Brain microvascular endothelial cell (primary cell): Measurements from ENCODE around the gene ANKRD11.

Experiments
- DNase-seq: peaks from one replicate; pipeline ENCODE4 v3.0.0-alpha.2; 2020
- H3K27ac ChIP-seq: fragments of 250-450 bp; sonication (Bioruptor Pico); 2 replicates; pipeline ENCODE4 v1.5.1; 2020; ENCODE audit warnings: mild to moderate bottlenecking, moderate library complexity
- H3K27me3 ChIP-seq: fragments of 250-450 bp; sonication (Bioruptor Pico); replicated peaks from 2 replicates; pipeline ENCODE4 v1.5.1; 2020; ENCODE audit warnings: mild to moderate bottlenecking
- H3K36me3 ChIP-seq: fragments of 250-450 bp; sonication (Bioruptor Pico); replicated peaks from 2 replicates; pipeline ENCODE4 v1.5.1; 2020; ENCODE audit warnings: mild to moderate bottlenecking
- H3K4me3 ChIP-seq: 2 replicates; pipeline ENCODE4 v1.5.1; 2011; ENCODE audit warnings: low read depth, mild to moderate bottlenecking, control low read depth, low read length, moderate library complexity
- in situ Hi-C: cut with HindIII; loops from 2 replicates; pipeline ENCODE4 v1.10.0; 2017; ENCODE audit warnings: low sequenced_read_pairs, low pct_ligation_motif_present
- TF ChIP-seq, protein P1 (sequence below): IDR thresholded peaks from 2 replicates; pipeline ENCODE4 v1.5.1; 2011; ENCODE audit warnings: low read depth, mild to moderate bottlenecking, moderate library complexity, low read length, control low read depth, inconsistent platforms; ENCODE audit errors: missing control alignments

The ANKRD11 gene

GRCh38 chr16:89275837-89276720 is 214.3 kb downstream of the ANKRD11 start:
- TF ChIP-seq, protein P1, sequence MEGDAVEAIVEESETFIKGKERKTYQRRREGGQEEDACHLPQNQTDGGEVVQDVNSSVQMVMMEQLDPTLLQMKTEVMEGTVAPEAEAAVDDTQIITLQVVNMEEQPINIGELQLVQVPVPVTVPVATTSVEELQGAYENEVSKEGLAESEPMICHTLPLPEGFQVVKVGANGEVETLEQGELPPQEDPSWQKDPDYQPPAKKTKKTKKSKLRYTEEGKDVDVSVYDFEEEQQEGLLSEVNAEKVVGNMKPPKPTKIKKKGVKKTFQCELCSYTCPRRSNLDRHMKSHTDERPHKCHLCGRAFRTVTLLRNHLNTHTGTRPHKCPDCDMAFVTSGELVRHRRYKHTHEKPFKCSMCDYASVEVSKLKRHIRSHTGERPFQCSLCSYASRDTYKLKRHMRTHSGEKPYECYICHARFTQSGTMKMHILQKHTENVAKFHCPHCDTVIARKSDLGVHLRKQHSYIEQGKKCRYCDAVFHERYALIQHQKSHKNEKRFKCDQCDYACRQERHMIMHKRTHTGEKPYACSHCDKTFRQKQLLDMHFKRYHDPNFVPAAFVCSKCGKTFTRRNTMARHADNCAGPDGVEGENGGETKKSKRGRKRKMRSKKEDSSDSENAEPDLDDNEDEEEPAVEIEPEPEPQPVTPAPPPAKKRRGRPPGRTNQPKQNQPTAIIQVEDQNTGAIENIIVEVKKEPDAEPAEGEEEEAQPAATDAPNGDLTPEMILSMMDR: no peak
- Histone ChIP-seq H3K4me3 (no peak overlapping the region), H3K36me3 (peaks cover 79% of the 10 kb centered on the region), H3K27me3 (no peaks in the 10 kb centered on the region), H3K27ac (no peak overlapping the region)
- DNase-seq: no peak
- in situ Hi-C loops: no loop called here

- in situ Hi-C loops: no loop called here
- Histone ChIP-seq H3K4me3 (no peak overlapping the region), H3K27ac (no peak overlapping the region), H3K36me3 (peaks cover 78% of the 10 kb centered on the region), H3K27me3 (no peaks in the 10 kb centered on the region)
- DNase-seq: no peak
- TF ChIP-seq, protein P1: no peak
These were observed 215.1 kb downstream of the ANKRD11 start for GRCh38 chr16:89275284-89275584.

DNA sequence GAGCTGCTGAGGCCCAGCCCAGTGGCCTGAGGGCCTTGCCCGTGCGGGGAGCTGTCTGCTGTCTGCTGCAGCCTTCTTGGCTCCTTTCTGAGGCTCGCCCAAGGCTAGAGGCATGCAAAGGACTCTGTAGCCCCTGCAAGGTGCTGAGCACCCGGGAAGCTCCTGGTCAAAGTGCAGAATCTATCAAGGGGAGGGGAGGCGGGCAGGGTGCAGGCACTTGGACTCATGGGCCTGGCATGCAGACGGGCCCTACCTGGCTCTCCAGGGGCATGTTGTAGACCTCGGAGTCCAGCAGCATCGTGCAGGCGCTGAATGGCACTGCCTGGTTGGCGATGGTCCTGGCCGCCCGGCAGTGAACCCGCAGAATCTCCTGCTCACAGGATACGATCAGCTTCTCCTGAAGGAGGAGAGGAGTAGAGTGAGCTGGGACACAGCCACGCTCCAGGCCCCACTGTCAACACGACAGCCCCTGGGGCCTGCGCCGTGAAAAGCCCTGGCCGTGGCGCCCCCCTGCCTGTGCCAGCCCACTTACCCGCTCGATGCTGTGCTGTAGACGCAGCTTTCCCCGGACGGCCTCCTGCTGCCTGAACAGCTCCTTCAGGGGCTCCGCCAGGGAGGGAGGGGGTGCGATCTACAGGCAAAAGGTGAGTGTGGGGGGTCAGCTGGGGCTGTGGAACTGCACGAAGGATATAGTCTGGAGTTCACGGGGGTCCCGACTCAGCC is 215.6 kb downstream of the ANKRD11 start:
- TF ChIP-seq, protein P1: no peak
- in situ Hi-C loops: no loop called here
- Histone ChIP-seq H3K36me3 (peaks cover 78% of the 10 kb centered on the region), H3K4me3 (no peak overlapping the region), H3K27ac (no peak overlapping the region), H3K27me3 (no peaks in the 10 kb centered on the region)
- DNase-seq: no peak

DNA sequence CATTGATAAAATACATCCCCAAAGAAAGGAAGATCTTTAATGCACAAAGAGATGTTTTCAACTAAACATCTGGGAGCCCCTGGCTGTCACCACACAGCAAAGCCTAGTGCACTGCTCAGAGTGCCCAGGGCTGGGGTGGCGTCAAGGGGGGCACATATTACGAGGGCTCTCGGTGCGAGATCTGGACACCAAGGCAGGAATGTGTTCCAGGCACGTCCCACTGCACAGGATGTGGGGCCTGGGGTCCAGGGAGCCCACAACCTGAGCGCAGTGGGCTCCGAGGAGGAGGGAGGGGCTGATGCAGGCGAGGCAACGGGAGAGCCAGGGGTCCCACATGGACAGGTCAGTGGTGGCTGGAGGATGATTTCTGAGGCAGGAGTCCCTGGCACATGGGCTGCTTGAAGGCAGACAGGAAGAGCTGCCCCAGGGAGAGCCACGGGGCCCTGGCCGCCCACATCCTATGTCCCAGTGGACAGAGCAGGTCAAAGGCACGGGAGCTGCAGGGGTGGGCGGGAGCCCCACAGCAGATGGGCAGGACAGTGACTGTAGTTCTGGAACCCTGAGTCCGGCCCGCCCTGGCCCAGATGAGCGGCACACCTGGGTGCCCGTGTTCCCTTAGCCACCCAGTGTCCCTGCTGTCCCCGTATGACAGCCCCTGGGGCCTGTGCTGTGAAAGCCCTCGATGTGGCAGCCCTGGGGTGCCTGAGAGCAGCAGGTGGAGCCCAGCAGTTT is 216.5 kb downstream of the ANKRD11 start:
- Histone ChIP-seq H3K27ac (no peak overlapping the region), H3K4me3 (no peak overlapping the region), H3K36me3 (peaks cover 77% of the 10 kb centered on the region), H3K27me3 (no peaks in the 10 kb centered on the region)
- DNase-seq: no peak
- TF ChIP-seq, protein P1: no peak
- in situ Hi-C loops: no loop called here

GRCh38 chr16:89272631-89273030 is 217.7 kb downstream of the ANKRD11 start:
- no peak for DNase-seq
- Histone ChIP-seq H3K4me3 (no peak overlapping the region), H3K36me3 (peaks cover 66% of the 10 kb centered on the region), H3K27ac (no peak overlapping the region), H3K27me3 (no peaks in the 10 kb centered on the region)
- in situ Hi-C loops: no loop called here
- TF ChIP-seq, protein P1: no peak
